IgD-negative memory B cell (primary cell): Measurements from ENCODE around the gene GABRE. TPM values are rescaled to one million over a fixed set of nuclear protein-coding genes. Genes with fewer than 3 reads are reported as not detected.

Source experiments
- H3K27ac Mint-ChIP-seq, 3 donors: one replicate each; pipeline ENCODE4 v1.8.0; 2020 to 2022; ENCODE audit warnings: mild to moderate bottlenecking in 3 of 3, mixed read lengths in 3 of 3, moderate library complexity in 1 of 3
- H3K27me3 Mint-ChIP-seq: one replicate; pipeline ENCODE4 v1.8.0; 2021; ENCODE audit warnings: mixed read lengths
- H3K36me3 Mint-ChIP-seq: one replicate; pipeline ENCODE4 v1.8.0; 2020; ENCODE audit warnings: mild to moderate bottlenecking, mixed read lengths
- H3K4me1 Mint-ChIP-seq, 3 donors: one replicate each; pipeline ENCODE4 v1.8.0; 2020 to 2022; ENCODE audit warnings: mixed read lengths in 3 of 3, mild to moderate bottlenecking in 1 of 3
- H3K4me3 Mint-ChIP-seq, 4 donors: one replicate each; pipeline ENCODE4 v1.8.0; 2020 to 2022; ENCODE audit warnings: mild to moderate bottlenecking in 4 of 4, mixed read lengths in 4 of 4, moderate library complexity in 3 of 4
- H3K9me3 Mint-ChIP-seq, 3 donors: one replicate each; pipeline ENCODE4 v1.8.0; 2020 to 2021; ENCODE audit warnings: mixed read lengths in 3 of 3, mild to moderate bottlenecking in 1 of 3
- polyA plus RNA-seq: library from polyadenylated mRNA; unstranded; fragments of 300-500 nt; fragmentation: Illumina TruSeq; gene quantifications from one replicate; pipeline ENCODE4 v1.2.3, GENCODE V29; 2021

The GABRE gene, protein sequence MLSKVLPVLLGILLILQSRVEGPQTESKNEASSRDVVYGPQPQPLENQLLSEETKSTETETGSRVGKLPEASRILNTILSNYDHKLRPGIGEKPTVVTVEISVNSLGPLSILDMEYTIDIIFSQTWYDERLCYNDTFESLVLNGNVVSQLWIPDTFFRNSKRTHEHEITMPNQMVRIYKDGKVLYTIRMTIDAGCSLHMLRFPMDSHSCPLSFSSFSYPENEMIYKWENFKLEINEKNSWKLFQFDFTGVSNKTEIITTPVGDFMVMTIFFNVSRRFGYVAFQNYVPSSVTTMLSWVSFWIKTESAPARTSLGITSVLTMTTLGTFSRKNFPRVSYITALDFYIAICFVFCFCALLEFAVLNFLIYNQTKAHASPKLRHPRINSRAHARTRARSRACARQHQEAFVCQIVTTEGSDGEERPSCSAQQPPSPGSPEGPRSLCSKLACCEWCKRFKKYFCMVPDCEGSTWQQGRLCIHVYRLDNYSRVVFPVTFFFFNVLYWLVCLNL
- not detected for polyA plus RNA-seq

DNA sequence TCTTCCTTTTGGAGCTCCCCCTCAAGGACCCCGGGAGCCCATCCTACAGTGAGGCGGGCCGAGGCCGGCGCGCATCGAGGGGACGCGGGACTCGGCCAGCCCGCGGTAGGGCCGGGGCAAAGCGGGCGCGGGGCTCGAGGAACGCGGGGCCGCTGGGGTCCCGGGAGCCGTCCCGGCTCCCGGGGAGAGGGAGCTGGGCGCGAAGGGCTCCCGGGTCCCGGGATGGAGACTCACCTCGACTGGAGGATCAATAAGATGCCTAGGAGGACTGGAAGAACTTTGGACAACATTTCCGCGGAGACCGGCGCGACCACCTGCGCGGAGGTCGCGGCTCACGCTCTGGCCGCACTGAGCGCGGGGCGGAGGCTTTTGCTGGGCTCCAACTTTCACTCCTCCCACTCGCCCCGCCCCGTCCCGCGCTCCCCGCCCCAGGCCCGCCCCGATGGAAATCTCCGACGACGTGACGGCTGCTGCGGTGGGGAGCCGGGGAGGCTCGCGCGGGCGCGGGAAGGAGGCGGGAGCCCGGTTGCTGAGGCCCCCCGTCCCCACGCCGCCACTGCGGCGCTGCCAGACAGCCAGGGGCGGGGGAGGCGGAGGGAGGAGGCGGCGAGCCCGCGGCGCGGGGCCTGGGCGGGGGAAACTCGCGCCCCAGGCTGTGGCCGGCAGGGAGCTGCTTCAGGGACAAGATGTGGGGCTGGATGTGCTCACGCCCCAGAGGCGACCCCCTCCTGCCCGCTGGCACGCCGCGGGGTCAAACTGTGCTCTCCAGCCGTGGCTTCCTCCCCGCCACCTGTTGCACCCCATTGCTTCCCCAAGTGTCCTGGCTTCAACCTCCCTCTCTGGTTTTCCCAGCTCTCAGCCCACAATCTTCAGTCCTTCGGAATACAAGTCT lies at the start of gene GABRE:
GABRE (minus strand) TSS at position 341 of the 892 bp plus-strand sequence; CDS start at position 290, 51 bp downstream.
- no peak within 1 kb of the TSS for H3K27ac Mint-ChIP-seq
- no peaks in the 10 kb centered on the region for H3K4me1 Mint-ChIP-seq
- H3K27me3 Mint-ChIP-seq, result peaks cover 8% of the 10 kb centered on the region
- H3K4me3 Mint-ChIP-seq, result peak within 1 kb of the TSS in 1 of 4 donors; percentile 81
- H3K9me3 Mint-ChIP-seq, result peaks cover 0 to 4% (median 1%) of the 10 kb centered on the region in 3 donors
- no peaks in the 10 kb centered on the region for H3K36me3 Mint-ChIP-seq

GRCh38 chrX:152020888-152021287 lies 46.4 kb upstream of the GABRE start:
- no peak overlapping the region for H3K27ac Mint-ChIP-seq
- peaks cover 0 to 2% (median 0%) of the 10 kb centered on the region in 3 donors for H3K9me3 Mint-ChIP-seq

GRCh38 chrX:151999813-152000212 lies 25.3 kb upstream of the GABRE start:
- no peaks in the 10 kb centered on the region for H3K4me1 Mint-ChIP-seq
- H3K27me3 Mint-ChIP-seq, result no peaks in the 10 kb centered on the region
- H3K27ac Mint-ChIP-seq, result no peak overlapping the region
- H3K4me3 Mint-ChIP-seq, result no peak overlapping the region
- peaks cover 0 to 13% (median 0%) of the 10 kb centered on the region in 3 donors for H3K9me3 Mint-ChIP-seq
- H3K36me3 Mint-ChIP-seq, result no peaks in the 10 kb centered on the region

More at GRCh38 chrX:152020888-152021287, 46.4 kb upstream of the GABRE start:
- H3K4me3 Mint-ChIP-seq, result no peak overlapping the region
- H3K36me3 Mint-ChIP-seq, result no peaks in the 10 kb centered on the region
- H3K4me1 Mint-ChIP-seq, result no peaks in the 10 kb centered on the region
- no peaks in the 10 kb centered on the region for H3K27me3 Mint-ChIP-seq

GRCh38 chrX:151997539-151997938 lies 23.1 kb upstream of the GABRE start:
- no peaks in the 10 kb centered on the region for H3K36me3 Mint-ChIP-seq
- no peaks in the 10 kb centered on the region for H3K27me3 Mint-ChIP-seq
- peaks cover 0 to 13% (median under 1%) of the 10 kb centered on the region in 3 donors for H3K9me3 Mint-ChIP-seq
- no peak overlapping the region for H3K4me3 Mint-ChIP-seq
- no peaks in the 10 kb centered on the region for H3K4me1 Mint-ChIP-seq
- H3K27ac Mint-ChIP-seq, result no peak overlapping the region

DNA sequence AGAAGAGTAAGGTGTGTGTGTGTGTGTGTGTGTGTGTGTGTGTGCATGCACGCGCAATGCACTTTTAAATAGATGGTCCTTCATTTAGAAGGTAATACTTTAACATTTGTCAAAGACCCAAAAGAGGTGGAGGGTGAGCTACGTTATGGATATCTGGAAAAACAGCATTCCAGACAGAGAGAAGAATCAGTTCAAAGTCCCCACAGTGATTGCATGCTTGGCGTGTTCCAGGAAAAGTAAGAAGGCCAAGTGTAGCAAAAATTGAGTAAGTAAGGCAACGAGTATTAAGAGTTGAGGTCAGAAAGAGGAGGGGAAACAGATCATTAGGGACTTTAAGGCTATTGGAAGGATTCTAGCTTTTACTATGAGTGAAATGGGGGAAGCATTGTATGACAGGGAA lies 21.9 kb upstream of the GABRE start:
- Mint-ChIP-seq H3K36me3 (no peaks in the 10 kb centered on the region), H3K4me1 (no peaks in the 10 kb centered on the region), H3K4me3 (no peak overlapping the region), H3K27ac (no peak overlapping the region), H3K9me3 (peaks cover 0 to 7% (median 2%) of the 10 kb centered on the region in 3 donors), H3K27me3 (no peaks in the 10 kb centered on the region)

GRCh38 chrX:151994476-151994875 lies 20.0 kb upstream of the GABRE start:
- Mint-ChIP-seq H3K4me3 (no peak overlapping the region), H3K9me3 (peaks cover 0 to 7% (median 2%) of the 10 kb centered on the region in 3 donors), H3K27me3 (no peaks in the 10 kb centered on the region), H3K27ac (no peak overlapping the region), H3K36me3 (no peaks in the 10 kb centered on the region), H3K4me1 (no peaks in the 10 kb centered on the region)

GRCh38 chrX:151988706-151989299 lies 14.3 kb upstream of the GABRE start:
- H3K4me1 Mint-ChIP-seq, result no peaks in the 10 kb centered on the region
- no peak overlapping the region for H3K27ac Mint-ChIP-seq
- H3K9me3 Mint-ChIP-seq, result peaks cover 0 to 4% (median 0%) of the 10 kb centered on the region in 3 donors
- H3K36me3 Mint-ChIP-seq, result peaks cover 2% of the 10 kb centered on the region
- H3K27me3 Mint-ChIP-seq, result no peaks in the 10 kb centered on the region
- no peak overlapping the region for H3K4me3 Mint-ChIP-seq

- no peaks in the 10 kb centered on the region for H3K27me3 Mint-ChIP-seq
- H3K9me3 Mint-ChIP-seq, result peaks cover 0 to 2% (median 0%) of the 10 kb centered on the region in 3 donors
- no peak overlapping the region for H3K27ac Mint-ChIP-seq
- no peaks in the 10 kb centered on the region for H3K4me1 Mint-ChIP-seq
- peaks cover 2% of the 10 kb centered on the region for H3K36me3 Mint-ChIP-seq
- H3K4me3 Mint-ChIP-seq, result no peak overlapping the region
Measured at GRCh38 chrX:151987108-151987507, 12.6 kb upstream of the GABRE start.

DNA sequence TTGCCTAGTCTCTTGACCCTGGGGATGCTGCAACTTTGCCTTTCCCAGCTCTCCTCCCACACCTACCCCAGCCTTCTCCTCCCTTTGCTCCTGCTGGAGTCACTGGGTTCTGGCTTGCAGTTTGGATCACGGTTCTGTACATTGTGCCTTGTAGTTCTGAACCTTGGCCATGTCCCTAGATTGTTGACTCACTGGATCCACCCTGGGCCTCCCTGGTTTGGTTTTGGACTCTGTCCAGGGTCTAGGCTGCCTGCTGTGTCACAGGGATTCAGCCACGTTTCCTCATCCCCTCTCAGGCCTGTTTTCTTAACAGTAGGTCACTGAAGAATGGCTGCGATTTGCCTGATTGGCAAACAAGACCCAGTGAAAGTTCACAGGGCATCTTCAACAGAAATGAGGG lies 11.5 kb upstream of the GABRE start:
- no peaks in the 10 kb centered on the region for H3K4me1 Mint-ChIP-seq
- no peak overlapping the region for H3K27ac Mint-ChIP-seq
- peaks cover 2% of the 10 kb centered on the region for H3K36me3 Mint-ChIP-seq
- peaks cover 0 to 2% (median 0%) of the 10 kb centered on the region in 3 donors for H3K9me3 Mint-ChIP-seq
- H3K27me3 Mint-ChIP-seq, result no peaks in the 10 kb centered on the region
- no peak overlapping the region for H3K4me3 Mint-ChIP-seq

GRCh38 chrX:151985531-151985930 lies 11.1 kb upstream of the GABRE start:
- Mint-ChIP-seq H3K36me3 (peaks cover 2% of the 10 kb centered on the region), H3K27me3 (no peaks in the 10 kb centered on the region), H3K9me3 (peaks cover 0 to 2% (median 0%) of the 10 kb centered on the region in 3 donors), H3K4me1 (no peaks in the 10 kb centered on the region), H3K4me3 (no peak overlapping the region), H3K27ac (no peak overlapping the region)

DNA sequence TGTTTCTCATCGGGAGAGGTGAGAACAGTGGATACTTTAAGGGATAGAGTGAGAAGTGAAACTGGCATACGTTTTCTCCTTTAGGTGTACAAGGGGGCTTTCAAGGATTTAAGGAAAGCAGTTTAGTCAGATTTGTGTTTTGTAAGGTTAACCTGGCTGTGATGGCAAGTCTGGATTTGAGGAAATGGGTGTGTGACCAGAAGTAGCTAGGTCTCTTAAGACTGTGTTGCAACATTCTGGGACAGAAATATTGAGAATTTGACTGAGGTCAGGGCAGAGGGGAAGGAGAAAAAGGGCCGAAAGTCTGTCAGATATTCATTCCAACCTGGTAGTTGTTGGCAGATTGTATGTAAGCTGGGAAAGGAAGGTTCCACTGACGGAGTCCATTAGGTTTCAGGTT lies 10.4 kb upstream of the GABRE start:
- H3K27me3 Mint-ChIP-seq, result no peaks in the 10 kb centered on the region
- no peak overlapping the region for H3K4me3 Mint-ChIP-seq
- no peaks in the 10 kb centered on the region for H3K4me1 Mint-ChIP-seq
- H3K27ac Mint-ChIP-seq, result no peak overlapping the region
- peaks cover 0 to 2% (median 0%) of the 10 kb centered on the region in 3 donors for H3K9me3 Mint-ChIP-seq
- peaks cover 2% of the 10 kb centered on the region for H3K36me3 Mint-ChIP-seq

GRCh38 chrX:151984328-151984727 lies 9.9 kb upstream of the GABRE start:
- H3K4me1 Mint-ChIP-seq, result no peaks in the 10 kb centered on the region
- H3K27me3 Mint-ChIP-seq, result no peaks in the 10 kb centered on the region
- peaks cover 0 to 2% (median 0%) of the 10 kb centered on the region in 3 donors for H3K9me3 Mint-ChIP-seq
- no peak overlapping the region for H3K27ac Mint-ChIP-seq
- no peak overlapping the region for H3K4me3 Mint-ChIP-seq
- peaks cover 2% of the 10 kb centered on the region for H3K36me3 Mint-ChIP-seq

DNA sequence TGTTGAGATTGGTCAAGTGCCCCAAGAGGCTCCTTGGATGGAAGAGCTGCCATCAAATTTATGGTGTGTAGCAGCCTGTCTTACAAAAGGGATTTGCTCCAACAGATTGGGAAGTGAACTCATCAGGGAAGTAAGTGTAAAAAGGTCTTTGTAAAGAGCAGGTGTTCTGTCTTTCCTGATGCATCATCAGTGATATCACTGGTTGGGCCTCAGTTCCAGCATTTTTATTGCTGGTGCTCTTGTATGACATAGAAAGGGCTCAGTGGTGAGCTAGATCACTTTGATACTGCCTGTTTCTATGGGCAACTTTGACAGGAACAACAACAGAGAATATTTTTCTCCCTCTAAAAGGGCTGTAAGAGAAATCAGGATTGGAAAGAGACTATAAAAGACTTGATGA lies 8.7 kb upstream of the GABRE start:
- Mint-ChIP-seq H3K4me1 (no peaks in the 10 kb centered on the region), H3K27me3 (no peaks in the 10 kb centered on the region), H3K27ac (no peak overlapping the region), H3K4me3 (no peak overlapping the region), H3K9me3 (peaks cover 0 to 2% (median 0%) of the 10 kb centered on the region in 3 donors), H3K36me3 (peaks cover 2% of the 10 kb centered on the region)

DNA sequence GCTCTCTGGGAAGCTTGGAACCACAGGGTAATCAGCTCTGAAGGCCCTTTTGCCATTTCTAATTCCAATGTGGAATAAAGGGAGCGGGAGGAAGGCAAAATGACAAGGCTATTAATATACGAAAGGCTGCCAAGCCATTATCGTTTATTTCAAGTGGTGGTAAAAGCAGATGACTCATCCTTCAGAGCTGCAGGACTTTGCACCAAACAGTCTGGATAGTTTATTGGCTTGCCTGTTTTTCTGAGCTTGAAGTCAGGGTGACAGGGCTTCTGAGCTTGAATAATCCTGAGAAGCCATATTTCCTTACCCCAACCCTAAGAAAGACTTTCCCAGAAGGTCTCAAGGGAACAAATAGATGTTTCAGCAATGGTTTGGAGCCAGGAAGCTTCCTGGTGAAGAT lies 7.7 kb upstream of the GABRE start:
- no peaks in the 10 kb centered on the region for H3K4me1 Mint-ChIP-seq
- H3K27ac Mint-ChIP-seq, result no peak overlapping the region
- no peaks in the 10 kb centered on the region for H3K27me3 Mint-ChIP-seq
- H3K4me3 Mint-ChIP-seq, result no peak overlapping the region
- peaks cover 1% of the 10 kb centered on the region for H3K36me3 Mint-ChIP-seq
- peaks cover 0 to 2% (median 0%) of the 10 kb centered on the region in 3 donors for H3K9me3 Mint-ChIP-seq

DNA sequence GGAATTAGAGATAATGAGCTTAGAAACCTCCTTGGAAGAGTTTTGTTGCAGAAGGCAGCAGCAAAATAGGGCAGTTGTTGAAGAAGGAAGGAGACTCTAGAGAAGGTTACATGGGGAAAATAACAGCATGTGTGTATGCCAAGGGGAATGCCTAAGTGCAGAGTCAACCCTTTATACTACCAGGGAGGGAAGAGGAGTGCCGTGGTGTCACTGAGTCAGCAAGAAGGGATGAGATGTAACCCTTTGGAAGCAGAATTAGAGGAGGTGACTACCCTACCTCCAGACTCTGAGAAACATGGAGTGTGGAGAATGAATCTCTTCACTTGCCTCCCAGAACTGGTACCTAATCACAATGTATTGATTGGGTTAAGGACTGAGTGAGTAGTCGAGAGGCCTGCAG lies 6.7 kb upstream of the GABRE start:
- Mint-ChIP-seq H3K4me1 (no peaks in the 10 kb centered on the region), H3K27me3 (no peaks in the 10 kb centered on the region), H3K4me3 (no peak overlapping the region), H3K27ac (no peak overlapping the region), H3K9me3 (peaks cover 0 to 2% (median 0%) of the 10 kb centered on the region in 3 donors), H3K36me3 (no peaks in the 10 kb centered on the region)
